Activated CD8-positive, alpha-beta memory T cell treated with anti-CD3 and anti-CD28 coated beads, Interleukin-2, amount 50 U/mL, for 1 hour (primary cell): ENCODE results near the gene BUB1.
"Not testable (repeated sequence)": the region's sequence is repeated elsewhere in the genome, so short reads cannot be mapped to it uniquely, and the experiment has no call there.

ENCODE experiments used
- DNase-seq: peaks from one replicate; pipeline ENCODE4 v3.0.0-alpha.2; 2020; ENCODE audit errors: extremely low read depth

BUB1 gene

GRCh38 chr2:110602139-110602538, 75.7 kb downstream of the BUB1 start:
- DNase-seq: not testable (repeated sequence)

DNA sequence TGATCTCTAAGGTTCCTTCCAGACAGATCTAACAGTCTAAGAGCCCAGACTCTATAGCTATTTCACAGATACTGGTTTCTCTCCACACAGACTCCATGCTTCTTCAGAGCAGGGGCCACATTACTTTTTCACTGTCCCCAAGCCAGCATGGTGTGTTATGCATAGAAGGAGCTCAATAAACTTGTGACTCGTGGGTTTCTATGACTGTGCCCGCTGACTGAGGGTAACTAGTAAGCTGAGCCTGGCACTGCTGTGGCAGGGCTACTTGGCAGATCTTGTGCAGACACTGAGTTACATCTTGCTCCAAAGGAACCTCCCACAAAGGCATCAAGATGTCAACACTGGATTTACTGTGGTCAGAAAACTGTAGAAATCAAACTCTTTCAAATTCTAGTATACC, 85.9 kb downstream of the BUB1 start:
- DNase-seq: not testable (repeated sequence)

- not testable (repeated sequence) for DNase-seq
These were observed 88.1 kb downstream of the BUB1 start for GRCh38 chr2:110589677-110590330.

GRCh38 chr2:110588520-110588919, 89.3 kb downstream of the BUB1 start:
- not testable (repeated sequence) for DNase-seq
